GM21423 (cell line): Measurements from ENCODE around the gene SRR.

Experiments
- ATAC-seq: cut with Tn5 transposase; IDR thresholded peaks from one replicate; pipeline ENCODE4 v1.9.1; 2021; ENCODE audit warnings: mild to moderate bottlenecking, moderate library complexity; ENCODE audit not compliant: unreplicated experiment

The SRR gene

GRCh38 chr17:2369551-2370210, 65.9 kb downstream of the SRR start:
- no peak for ATAC-seq

GRCh38 chr17:2370211-2370589, 66.5 kb downstream of the SRR start:
- ATAC-seq = no peak

- no peak for ATAC-seq
Measured at GRCh38 chr17:2371183-2372130, 67.7 kb downstream of the SRR start.

GRCh38 chr17:2372180-2372579, 68.4 kb downstream of the SRR start:
- no peak for ATAC-seq

GRCh38 chr17:2372681-2373080, 68.9 kb downstream of the SRR start:
- ATAC-seq = no peak

DNA sequence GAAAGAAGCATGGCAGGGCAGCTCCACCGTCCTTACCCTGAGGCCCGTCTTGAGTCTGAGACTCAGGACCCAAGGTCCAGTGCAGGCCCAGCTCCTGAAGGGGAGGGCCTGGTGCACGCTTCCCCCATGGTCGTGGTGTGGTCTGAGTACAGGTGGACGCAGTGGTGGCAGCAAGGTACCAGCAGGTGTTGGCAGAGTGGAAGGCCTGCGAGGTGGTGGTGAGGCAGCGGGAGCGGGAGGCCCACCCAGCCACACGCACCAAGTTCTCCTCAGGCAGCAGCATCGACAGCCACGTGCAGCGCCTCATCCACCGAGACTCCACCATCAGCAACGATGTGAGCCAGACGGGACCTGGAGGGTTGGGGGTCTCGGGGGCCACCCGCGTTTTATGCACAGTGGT, 69.4 kb downstream of the SRR start:
- no peak for ATAC-seq
